Measurements from ENCODE around the gene RACGAP1.

GRCh38 chr12:50059440-50060119, 34.3 kb upstream of the RACGAP1 start:
- no peak for TF ChIP-seq POLR2A (IDR thresholded peaks at IDR 0.05)
- TF ChIP-seq, protein P1, sequence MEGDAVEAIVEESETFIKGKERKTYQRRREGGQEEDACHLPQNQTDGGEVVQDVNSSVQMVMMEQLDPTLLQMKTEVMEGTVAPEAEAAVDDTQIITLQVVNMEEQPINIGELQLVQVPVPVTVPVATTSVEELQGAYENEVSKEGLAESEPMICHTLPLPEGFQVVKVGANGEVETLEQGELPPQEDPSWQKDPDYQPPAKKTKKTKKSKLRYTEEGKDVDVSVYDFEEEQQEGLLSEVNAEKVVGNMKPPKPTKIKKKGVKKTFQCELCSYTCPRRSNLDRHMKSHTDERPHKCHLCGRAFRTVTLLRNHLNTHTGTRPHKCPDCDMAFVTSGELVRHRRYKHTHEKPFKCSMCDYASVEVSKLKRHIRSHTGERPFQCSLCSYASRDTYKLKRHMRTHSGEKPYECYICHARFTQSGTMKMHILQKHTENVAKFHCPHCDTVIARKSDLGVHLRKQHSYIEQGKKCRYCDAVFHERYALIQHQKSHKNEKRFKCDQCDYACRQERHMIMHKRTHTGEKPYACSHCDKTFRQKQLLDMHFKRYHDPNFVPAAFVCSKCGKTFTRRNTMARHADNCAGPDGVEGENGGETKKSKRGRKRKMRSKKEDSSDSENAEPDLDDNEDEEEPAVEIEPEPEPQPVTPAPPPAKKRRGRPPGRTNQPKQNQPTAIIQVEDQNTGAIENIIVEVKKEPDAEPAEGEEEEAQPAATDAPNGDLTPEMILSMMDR (IDR thresholded peaks at IDR 0.05): no peak
